ENCODE measurements around the gene GPRIN3. TPM values are rescaled to one million over a fixed set of nuclear protein-coding genes. Genes with fewer than 3 reads are reported as not detected.

GPRIN3 gene
- total RNA-seq, 1 experiment from 2014 or later = not detected

DNA sequence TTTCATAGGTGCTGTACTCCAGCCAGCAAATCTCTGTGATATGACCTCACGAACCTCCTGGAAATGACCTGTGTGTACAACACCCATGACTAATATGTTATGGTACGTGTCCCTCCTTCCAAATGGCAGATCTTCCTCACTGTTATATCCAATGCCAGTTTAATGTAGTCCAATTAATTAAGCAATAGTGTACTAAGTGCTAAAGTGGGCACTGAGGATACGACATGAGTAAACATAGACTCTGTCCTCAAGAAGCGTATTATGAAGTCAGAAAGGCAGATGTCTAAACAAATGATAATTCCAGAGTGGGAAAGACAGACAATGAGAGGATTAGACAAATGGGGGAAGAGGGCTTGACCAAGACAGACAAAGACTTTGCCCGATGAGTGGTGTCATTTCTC lies 33.9 kb downstream of the GPRIN3 start:
- no peak overlapping the region for H3K4me3 Mint-ChIP-seq (ENCODE audit: unreplicated experiment)
- peaks cover 7% of the 10 kb centered on the region for H3K4me1 Mint-ChIP-seq (ENCODE audit: insufficient read depth, unreplicated experiment)
- intact Hi-C loops (cut with micrococcal nuclease) = no loop called here
- TF ChIP-seq, protein P1, sequence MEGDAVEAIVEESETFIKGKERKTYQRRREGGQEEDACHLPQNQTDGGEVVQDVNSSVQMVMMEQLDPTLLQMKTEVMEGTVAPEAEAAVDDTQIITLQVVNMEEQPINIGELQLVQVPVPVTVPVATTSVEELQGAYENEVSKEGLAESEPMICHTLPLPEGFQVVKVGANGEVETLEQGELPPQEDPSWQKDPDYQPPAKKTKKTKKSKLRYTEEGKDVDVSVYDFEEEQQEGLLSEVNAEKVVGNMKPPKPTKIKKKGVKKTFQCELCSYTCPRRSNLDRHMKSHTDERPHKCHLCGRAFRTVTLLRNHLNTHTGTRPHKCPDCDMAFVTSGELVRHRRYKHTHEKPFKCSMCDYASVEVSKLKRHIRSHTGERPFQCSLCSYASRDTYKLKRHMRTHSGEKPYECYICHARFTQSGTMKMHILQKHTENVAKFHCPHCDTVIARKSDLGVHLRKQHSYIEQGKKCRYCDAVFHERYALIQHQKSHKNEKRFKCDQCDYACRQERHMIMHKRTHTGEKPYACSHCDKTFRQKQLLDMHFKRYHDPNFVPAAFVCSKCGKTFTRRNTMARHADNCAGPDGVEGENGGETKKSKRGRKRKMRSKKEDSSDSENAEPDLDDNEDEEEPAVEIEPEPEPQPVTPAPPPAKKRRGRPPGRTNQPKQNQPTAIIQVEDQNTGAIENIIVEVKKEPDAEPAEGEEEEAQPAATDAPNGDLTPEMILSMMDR (IDR thresholded peaks at IDR 0.05; ENCODE audit: unreplicated experiment) = no peak
- no peaks in the 10 kb centered on the region for H3K9me3 Mint-ChIP-seq (ENCODE audit: unreplicated experiment)
- H3K36me3 Mint-ChIP-seq (ENCODE audit: insufficient read depth, unreplicated experiment) = no peaks in the 10 kb centered on the region
- no peaks in the 10 kb centered on the region for H3K27me3 Mint-ChIP-seq (ENCODE audit: insufficient read depth, unreplicated experiment)
- ChIA-PET POLR2A (interaction anchor here (0.6 to 0.7 kb wide), 2 partner anchors 9 to 392 kb away, joined by 3 to 5 read pairs; no protein-coding TSS in a partner anchor), CTCF (no interaction called here)
- peak; percentile 56 for DNase-seq (ENCODE audit: unreplicated experiment)
- no TSS peak for BruUV-seq (replicated peaks)
- peak overlapping the region; percentile 5 for H3K27ac Mint-ChIP-seq (ENCODE audit: low read depth, unreplicated experiment)

DNA sequence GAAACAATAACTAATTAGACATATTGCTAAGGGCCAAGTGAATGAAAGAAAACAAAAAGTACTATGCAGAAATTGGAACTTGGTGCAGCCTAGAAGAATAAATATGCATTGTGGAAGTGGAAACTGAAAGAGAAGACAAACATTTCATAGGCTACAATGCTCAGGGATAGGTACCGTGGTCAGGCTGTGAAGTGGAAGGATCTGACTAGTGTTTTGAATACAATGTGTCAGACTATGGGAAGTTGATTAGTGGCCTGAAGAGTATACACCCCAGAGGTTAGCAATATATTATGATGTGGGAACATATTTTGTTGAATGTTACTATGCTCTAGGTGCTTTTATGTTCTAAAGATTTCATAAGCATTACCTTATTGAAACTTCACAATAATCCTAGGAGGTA lies 36.8 kb downstream of the GPRIN3 start:
- Mint-ChIP-seq H3K4me1 (ENCODE audit: insufficient read depth, unreplicated experiment) (peaks cover 7% of the 10 kb centered on the region), H3K4me3 (ENCODE audit: unreplicated experiment) (no peak overlapping the region), H3K9me3 (ENCODE audit: unreplicated experiment) (no peaks in the 10 kb centered on the region), H3K36me3 (ENCODE audit: insufficient read depth, unreplicated experiment) (no peaks in the 10 kb centered on the region), H3K27me3 (ENCODE audit: insufficient read depth, unreplicated experiment) (no peaks in the 10 kb centered on the region), H3K27ac (ENCODE audit: low read depth, unreplicated experiment) (no peak overlapping the region)
- ChIA-PET POLR2A (no interaction called here), CTCF (no interaction called here)
- intact Hi-C loops (cut with micrococcal nuclease) = no loop called here
- no TSS peak for BruUV-seq (replicated peaks)
- no peak for DNase-seq (ENCODE audit: unreplicated experiment)
- TF ChIP-seq, protein P1 (IDR thresholded peaks at IDR 0.05; ENCODE audit: unreplicated experiment) = no peak

DNA sequence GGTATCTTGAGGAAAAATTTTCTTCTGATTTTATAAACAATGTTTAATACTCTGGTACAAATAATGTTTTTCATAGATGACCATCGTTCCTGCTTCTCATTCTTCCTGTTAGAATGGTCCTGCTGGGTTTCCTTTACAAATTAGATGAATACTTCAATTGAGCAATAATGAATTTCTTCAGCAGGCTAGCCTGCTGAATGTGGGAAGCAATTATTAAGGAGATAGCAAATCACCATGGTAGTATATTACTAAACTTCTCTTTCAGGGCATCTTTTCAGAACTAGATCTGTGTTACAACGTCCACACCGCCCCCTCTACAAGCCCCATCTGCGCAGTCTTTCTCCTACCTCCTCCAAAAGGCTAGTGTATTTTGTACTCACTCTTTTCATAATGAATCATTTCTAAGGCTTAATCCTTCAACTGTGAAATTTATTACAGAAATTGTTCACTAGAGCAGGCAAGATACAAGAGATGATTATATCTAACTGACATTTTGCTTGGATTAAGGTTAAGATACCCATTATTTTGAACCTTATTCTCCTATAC lies 38.4 kb downstream of the GPRIN3 start:
- ChIA-PET POLR2A (interaction anchor here (0.7 kb wide), 1 partner anchor 19 kb away, joined by 3 read pairs; no protein-coding TSS in a partner anchor), CTCF (interaction anchor here (0.6 to 0.8 kb wide), 2 partner anchors 128 to 634 kb away, joined by 3 to 4 read pairs; no protein-coding TSS in a partner anchor)
- no TSS peak for BruUV-seq (replicated peaks)
- Mint-ChIP-seq H3K4me1 (ENCODE audit: insufficient read depth, unreplicated experiment) (peaks cover 7% of the 10 kb centered on the region), H3K36me3 (ENCODE audit: insufficient read depth, unreplicated experiment) (no peaks in the 10 kb centered on the region), H3K9me3 (ENCODE audit: unreplicated experiment) (no peaks in the 10 kb centered on the region), H3K27me3 (ENCODE audit: insufficient read depth, unreplicated experiment) (no peaks in the 10 kb centered on the region), H3K27ac (ENCODE audit: low read depth, unreplicated experiment) (no peak overlapping the region), H3K4me3 (ENCODE audit: unreplicated experiment) (no peak overlapping the region)
- intact Hi-C loops (cut with micrococcal nuclease) = no loop called here
- DNase-seq (ENCODE audit: unreplicated experiment) = no peak
- TF ChIP-seq, protein P1 (IDR thresholded peaks at IDR 0.05; ENCODE audit: unreplicated experiment) = no peak

DNA sequence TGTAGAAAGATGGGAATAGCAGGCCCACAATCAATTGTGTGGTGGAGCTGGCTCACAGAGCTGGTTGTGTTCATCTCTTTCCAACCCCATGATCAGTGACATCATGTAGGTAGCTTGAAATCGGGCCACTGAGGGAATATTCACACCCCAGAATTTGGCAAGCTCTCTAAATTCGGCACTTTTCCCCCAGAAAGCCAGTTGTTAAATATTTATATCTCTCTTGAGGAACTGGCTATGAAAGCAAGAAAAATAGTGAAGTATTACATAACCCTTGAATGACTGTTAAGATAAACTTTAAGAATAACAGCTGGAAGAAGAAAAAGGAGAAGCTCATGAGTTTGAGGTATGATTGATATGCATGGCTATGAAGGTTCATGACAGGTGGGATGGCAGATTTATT lies 38.9 kb downstream of the GPRIN3 start:
- H3K27me3 Mint-ChIP-seq (ENCODE audit: insufficient read depth, unreplicated experiment) = no peaks in the 10 kb centered on the region
- ChIA-PET CTCF (interaction anchor here (0.6 kb wide), 1 partner anchor 634 kb away, joined by 4 read pairs; no protein-coding TSS in a partner anchor), POLR2A (no interaction called here)
- intact Hi-C loops (cut with micrococcal nuclease) = no loop called here
- H3K4me1 Mint-ChIP-seq (ENCODE audit: insufficient read depth, unreplicated experiment) = peaks cover 2% of the 10 kb centered on the region
- DNase-seq (ENCODE audit: unreplicated experiment) = no peak
- no peaks in the 10 kb centered on the region for H3K9me3 Mint-ChIP-seq (ENCODE audit: unreplicated experiment)
- no peak overlapping the region for H3K27ac Mint-ChIP-seq (ENCODE audit: low read depth, unreplicated experiment)
- BruUV-seq (replicated peaks) = no TSS peak
- H3K4me3 Mint-ChIP-seq (ENCODE audit: unreplicated experiment) = no peak overlapping the region
- no peaks in the 10 kb centered on the region for H3K36me3 Mint-ChIP-seq (ENCODE audit: insufficient read depth, unreplicated experiment)
- TF ChIP-seq, protein P1 (IDR thresholded peaks at IDR 0.05; ENCODE audit: unreplicated experiment) = no peak

Data from MCF 10A (cell line).